Thoracic aorta (tissue), 2 donors: ENCODE data around the gene PTPRH. TPM values are rescaled to one million over a fixed set of nuclear protein-coding genes. Genes with fewer than 3 reads are reported as not detected.
"Not testable (repeated sequence)": the region's sequence is repeated elsewhere in the genome, so short reads cannot be mapped to it uniquely, and the experiment has no call there.

Experiments
- ATAC-seq: fragments of 150-250 bp; one replicate; pipeline ENCODE4 v1.8.0; 2017; ENCODE audit warnings: low read depth; ENCODE audit not compliant: insufficient number of reproducible peaks, low FRiP score
- DNase-seq: peaks from one replicate; pipeline ENCODE4 v3.0.0-alpha.2; 2020; ENCODE audit warnings: low spot score
- H3K27ac ChIP-seq, 2 donors: fragments of 200-600 bp; sonication (generic); 1 replicate in 1 of 2; 2 replicates in 1 of 2; pipeline ENCODE4 v1.5.1; 2016; ENCODE audit warnings: mild to moderate bottlenecking in 2 of 2, moderate library complexity in 2 of 2
- H3K27me3 ChIP-seq: fragments of 200-600 bp; sonication (generic); replicated peaks from 2 replicates; pipeline ENCODE4 v1.6.0; 2016; ENCODE audit warnings: mild to moderate bottlenecking; ENCODE audit not compliant: insufficient read depth
- H3K36me3 ChIP-seq: fragments of 200-600 bp; sonication (generic); one replicate; pipeline ENCODE4 v1.5.1; 2016
- H3K4me1 ChIP-seq, 2 donors: fragments of 200-600 bp; sonication (generic); 1 replicate in 1 of 2; 2 replicates in 1 of 2; pipeline versions ENCODE4 v1.5.1 to v1.6.0; 2016; ENCODE audit warnings: low read depth in 2 of 2, mild to moderate bottlenecking in 1 of 2; ENCODE audit not compliant: control insufficient read depth in 1 of 2
- H3K4me3 ChIP-seq: fragments of 200-600 bp; sonication (generic); 2 replicates; pipeline ENCODE4 v1.5.1; 2016; ENCODE audit warnings: mild to moderate bottlenecking
- H3K9me3 ChIP-seq: fragments of 200-600 bp; sonication (generic); 2 replicates; pipeline ENCODE4 v1.5.1; 2016
- total RNA-seq, 2 donors: library from RNA; depleted of rRNA; stranded (reverse); fragments of >200 nt; gene quantifications; one replicate each; pipeline versions ENCODE4 v1.1.0 to v1.2.3, GENCODE V29; 2016
- TF ChIP-seq, protein P1 (sequence below): fragments of 200-600 bp; sonication (generic); IDR thresholded peaks from one replicate; pipeline ENCODE4 v1.5.1; 2019; ENCODE audit warnings: antibody characterized with exemption

Gene PTPRH
- total RNA-seq, 2 donors from 2014 or later = 0.14 to 1.1 TPM

DNA sequence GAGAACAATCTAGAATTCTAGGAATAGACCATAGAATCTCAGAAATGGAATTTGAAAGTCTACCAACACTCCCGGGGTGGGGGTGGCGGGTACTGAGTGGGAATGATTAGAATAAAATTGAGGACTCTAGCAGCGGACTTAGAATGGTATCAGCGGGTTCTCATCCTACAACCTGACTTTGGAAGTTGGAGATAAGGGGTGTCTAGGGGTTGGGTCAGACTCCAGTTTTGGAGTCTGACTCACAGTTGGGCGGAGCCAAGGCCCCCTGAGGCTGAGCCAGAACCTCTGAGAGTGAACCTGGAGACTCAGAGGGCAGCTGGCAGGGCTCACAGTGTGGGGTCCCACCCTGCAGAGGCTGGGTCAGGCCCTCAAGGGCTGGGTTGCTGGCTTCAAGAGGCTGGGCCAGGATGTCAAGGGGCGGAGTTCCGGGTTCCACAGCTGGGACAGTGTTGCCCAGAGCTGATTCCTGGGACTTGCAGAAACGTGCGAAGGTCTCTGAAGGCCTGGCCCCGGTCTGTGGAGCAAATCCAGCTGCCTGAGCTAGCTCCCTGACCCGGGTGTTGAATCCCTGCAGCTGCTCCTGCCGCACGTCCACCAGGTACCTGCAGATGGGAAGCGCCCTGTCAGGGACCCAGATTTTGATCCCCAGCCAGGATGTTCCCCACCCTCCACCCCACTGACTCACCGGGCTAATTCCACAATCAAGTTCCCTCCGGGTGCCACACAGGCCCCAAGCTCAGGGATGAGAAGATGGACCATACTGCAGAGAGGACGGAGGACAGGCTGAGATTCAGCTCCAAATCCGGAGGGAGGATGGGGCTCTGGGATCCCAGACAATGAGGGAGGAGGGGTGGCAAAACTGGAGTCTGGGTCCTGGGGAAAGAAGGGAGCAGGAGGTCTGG, 50.2 kb downstream of the PTPRH start:
- TF ChIP-seq, protein P1, sequence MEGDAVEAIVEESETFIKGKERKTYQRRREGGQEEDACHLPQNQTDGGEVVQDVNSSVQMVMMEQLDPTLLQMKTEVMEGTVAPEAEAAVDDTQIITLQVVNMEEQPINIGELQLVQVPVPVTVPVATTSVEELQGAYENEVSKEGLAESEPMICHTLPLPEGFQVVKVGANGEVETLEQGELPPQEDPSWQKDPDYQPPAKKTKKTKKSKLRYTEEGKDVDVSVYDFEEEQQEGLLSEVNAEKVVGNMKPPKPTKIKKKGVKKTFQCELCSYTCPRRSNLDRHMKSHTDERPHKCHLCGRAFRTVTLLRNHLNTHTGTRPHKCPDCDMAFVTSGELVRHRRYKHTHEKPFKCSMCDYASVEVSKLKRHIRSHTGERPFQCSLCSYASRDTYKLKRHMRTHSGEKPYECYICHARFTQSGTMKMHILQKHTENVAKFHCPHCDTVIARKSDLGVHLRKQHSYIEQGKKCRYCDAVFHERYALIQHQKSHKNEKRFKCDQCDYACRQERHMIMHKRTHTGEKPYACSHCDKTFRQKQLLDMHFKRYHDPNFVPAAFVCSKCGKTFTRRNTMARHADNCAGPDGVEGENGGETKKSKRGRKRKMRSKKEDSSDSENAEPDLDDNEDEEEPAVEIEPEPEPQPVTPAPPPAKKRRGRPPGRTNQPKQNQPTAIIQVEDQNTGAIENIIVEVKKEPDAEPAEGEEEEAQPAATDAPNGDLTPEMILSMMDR = no peak
- ATAC-seq = no peak

DNA sequence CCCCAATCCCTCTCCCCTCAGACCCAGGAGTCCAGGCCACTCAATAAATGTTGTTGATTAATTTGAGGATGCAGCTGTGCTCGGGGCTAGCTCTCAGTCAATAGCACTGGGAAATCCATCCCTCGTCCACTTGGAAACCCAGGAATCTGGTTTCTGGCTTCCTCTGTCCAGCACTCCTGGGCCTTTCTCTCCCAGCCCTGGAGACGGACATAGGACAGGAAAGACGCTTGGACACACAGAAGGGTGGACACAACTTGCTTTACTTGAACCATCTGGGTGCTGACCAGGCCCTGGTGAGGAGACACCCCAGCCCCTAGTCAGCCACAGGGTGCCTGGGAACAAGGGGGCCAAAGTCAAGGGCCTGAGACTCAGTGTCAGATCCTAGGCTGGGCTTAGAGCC, 50.9 kb downstream of the PTPRH start:
- Histone ChIP-seq H3K27me3 (peaks cover 13% of the 10 kb centered on the region), H3K4me1 (peaks cover 0 to 6% of the 10 kb centered on the region in 2 donors), H3K36me3 (no peaks in the 10 kb centered on the region), H3K9me3 (no peaks in the 10 kb centered on the region), H3K27ac (no peak overlapping the region), H3K4me3 (no peak overlapping the region)
- DNase-seq (no peak), ATAC-seq (no peak)
- TF ChIP-seq, protein P1 = no peak

More for the DNA sequence above, 50.2 kb downstream of the PTPRH start:
- Histone ChIP-seq H3K4me1 (peaks cover 0 to 6% of the 10 kb centered on the region in 2 donors), H3K27ac (no peak overlapping the region), H3K4me3 (no peak overlapping the region), H3K9me3 (no peaks in the 10 kb centered on the region), H3K27me3 (peaks cover 13% of the 10 kb centered on the region), H3K36me3 (no peaks in the 10 kb centered on the region)
- no peak for DNase-seq

DNA sequence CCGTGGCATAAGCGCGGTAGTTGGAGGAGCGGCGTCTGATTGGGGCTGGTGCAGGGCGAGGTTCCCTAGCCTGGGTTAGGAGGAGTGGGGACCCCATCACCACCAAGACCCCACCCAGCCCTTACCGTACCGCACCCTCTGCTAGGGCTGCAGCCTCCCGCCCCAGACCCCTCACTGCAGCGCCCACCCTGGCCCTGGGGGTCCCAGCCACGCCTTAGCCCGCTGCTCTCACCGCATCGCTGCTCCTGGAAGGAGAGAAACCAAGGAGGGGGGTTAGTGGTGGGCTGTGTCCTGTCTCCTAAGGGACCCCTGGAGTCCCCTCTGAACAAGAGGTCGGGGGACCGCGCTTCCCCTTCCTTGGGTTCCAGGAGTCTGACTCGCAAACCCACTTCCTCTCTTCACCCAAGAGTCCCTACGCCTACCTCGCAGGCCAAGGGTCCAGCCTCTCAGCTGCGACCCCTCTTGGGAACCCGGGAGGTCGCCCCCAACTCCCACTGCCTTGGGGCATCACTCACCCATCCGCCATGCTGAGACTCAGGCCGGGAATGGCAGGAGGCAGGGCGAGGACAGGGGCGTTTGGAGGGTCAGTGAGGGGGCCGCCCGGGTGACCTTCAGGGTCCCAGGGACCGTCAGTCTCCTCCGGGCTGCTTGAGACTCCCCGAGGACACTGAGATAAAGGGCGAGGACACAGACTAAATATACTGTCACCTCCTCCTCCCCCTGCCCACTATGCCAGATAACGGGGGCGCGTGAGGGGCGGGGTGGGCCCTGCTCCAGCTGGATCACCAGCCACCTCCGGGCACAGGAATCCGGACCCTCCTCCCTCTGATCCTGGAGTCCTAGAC, 52.0 kb downstream of the PTPRH start, which contains the start of gene TNNI3:
TNNI3 (minus strand) TSS at position 669 of the 845 bp plus-strand sequence; CDS start at position 526, 143 bp downstream.
- ATAC-seq = no peak
- DNase-seq = no peak

DNA sequence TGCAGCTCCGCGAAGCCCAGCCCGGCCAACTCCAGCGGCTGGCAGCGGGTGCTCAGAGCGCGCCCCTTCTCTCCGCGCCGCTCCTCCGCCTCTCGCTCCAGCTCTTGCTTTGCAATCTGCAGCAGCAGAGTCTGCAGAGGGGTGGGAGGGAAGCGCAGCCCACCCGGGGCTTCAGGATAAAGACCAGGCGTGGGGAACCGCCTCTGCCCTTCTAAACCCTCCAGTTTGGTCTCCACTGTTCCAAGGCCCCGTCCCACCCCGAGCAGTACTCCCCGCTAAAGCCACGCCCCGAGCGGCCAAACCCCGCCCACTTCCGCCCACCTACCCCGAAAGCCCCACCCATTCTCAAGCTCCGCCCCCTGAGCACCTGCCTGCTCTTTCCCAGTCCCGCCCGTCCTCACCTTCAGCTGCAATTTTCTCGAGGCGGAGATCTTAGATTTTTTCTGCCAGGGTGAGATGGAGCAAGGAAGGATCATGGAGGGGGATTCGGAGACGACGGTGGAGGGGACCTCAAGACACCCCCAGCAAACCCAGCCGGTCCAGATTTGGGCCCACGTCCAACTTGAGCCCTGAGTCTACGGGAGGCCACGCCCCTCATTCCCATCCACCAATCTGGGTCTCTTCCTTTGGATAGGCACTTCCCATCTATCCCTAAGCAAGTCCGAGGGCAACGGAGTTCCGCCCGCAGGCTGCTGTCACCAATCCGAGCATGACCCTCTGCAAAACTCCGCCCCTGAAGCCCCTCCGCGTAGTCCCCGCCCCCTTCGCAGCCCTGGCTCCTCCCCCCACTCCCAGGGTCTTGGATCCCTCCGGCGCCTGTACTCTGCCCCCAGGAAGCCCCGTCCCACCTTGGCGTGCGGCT, 52.9 kb downstream of the PTPRH start:
- Histone ChIP-seq H3K4me3 (no peak overlapping the region), H3K4me1 (peaks cover 0 to 6% of the 10 kb centered on the region in 2 donors), H3K27me3 (peaks cover 3% of the 10 kb centered on the region), H3K9me3 (no peaks in the 10 kb centered on the region), H3K36me3 (no peaks in the 10 kb centered on the region), H3K27ac (no peak overlapping the region)
- ATAC-seq (no peak), DNase-seq (no peak)
- TF ChIP-seq, protein P1 = no peak

More for the DNA sequence above, 52.0 kb downstream of the PTPRH start, which contains the start of gene TNNI3:
- Histone ChIP-seq H3K27me3 (peaks cover 12% of the 10 kb centered on the region), H3K9me3 (no peaks in the 10 kb centered on the region), H3K4me1 (peaks cover 0 to 6% of the 10 kb centered on the region in 2 donors), H3K27ac (no peak within 1 kb of the TSS), H3K4me3 (no peak within 1 kb of the TSS), H3K36me3 (no peaks in the 10 kb centered on the region)
- TF ChIP-seq, protein P1 = no peak

DNA sequence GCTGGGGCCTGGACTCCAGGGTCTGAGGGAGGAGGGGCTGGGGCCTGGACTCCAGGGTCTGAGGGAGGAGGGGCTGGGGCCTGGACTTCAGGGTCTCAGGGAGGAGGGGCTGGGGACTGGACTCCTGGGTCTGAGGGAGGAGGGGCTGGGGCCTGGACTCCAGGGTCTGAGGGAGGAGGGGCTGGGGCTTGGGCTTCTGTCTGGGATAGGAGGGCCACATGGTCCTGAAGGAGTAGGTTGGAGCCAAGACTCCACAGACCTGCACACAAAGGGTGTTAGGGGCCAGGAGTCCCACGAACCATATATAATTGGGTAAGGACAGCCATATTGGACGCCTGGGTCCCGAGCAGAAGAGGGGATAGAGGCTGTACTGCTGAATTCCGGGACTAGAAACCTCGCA, 53.5 kb downstream of the PTPRH start:
- not testable (repeated sequence) for H3K9me3 ChIP-seq, ATAC-seq, H3K4me3 ChIP-seq, H3K27me3 ChIP-seq, H3K4me1 ChIP-seq, H3K36me3 ChIP-seq, H3K27ac ChIP-seq, DNase-seq
